Naive B cell (primary cell): ENCODE results near the gene CEP78. TPM values are rescaled to one million over a fixed set of nuclear protein-coding genes. Genes with fewer than 3 reads are reported as not detected.

Experiments
- ATAC-seq, 2 donors: fragments of 150-1000 bp; cut with Tn5 transposase; 2 replicates each; pipeline ENCODE4 v1.10.0; 2021; ENCODE audit warnings: low read depth in 2 of 2, mild to moderate bottlenecking in 2 of 2, moderate library complexity in 2 of 2
- DNase-seq: peaks from one replicate; pipeline ENCODE4 v3.0.0; 2022
- H3K27ac Mint-ChIP-seq, 6 donors: one replicate each; pipeline ENCODE4 v1.8.0; 2020 to 2022; ENCODE audit warnings: mild to moderate bottlenecking in 6 of 6, mixed read lengths in 6 of 6, moderate library complexity in 5 of 6, inconsistent platforms in 2 of 6
- H3K27me3 Mint-ChIP-seq, 3 donors: one replicate each; pipeline ENCODE4 v1.8.0; 2021 to 2022; ENCODE audit warnings: mixed read lengths in 3 of 3, mild to moderate bottlenecking in 1 of 3
- H3K36me3 Mint-ChIP-seq, 2 donors: one replicate each; pipeline ENCODE4 v1.8.0; 2020 to 2022; ENCODE audit warnings: mixed read lengths in 2 of 2, inconsistent platforms in 1 of 2, mild to moderate bottlenecking in 1 of 2
- H3K4me1 Mint-ChIP-seq, 3 donors: one replicate each; pipeline ENCODE4 v1.8.0; 2020 to 2022; ENCODE audit warnings: mixed read lengths in 3 of 3, inconsistent platforms in 1 of 3, mild to moderate bottlenecking in 1 of 3, moderate library complexity in 1 of 3
- H3K4me3 Mint-ChIP-seq, 8 donors: one replicate each; pipeline ENCODE4 v1.8.0; 2020 to 2022; ENCODE audit warnings: mild to moderate bottlenecking in 8 of 8, mixed read lengths in 8 of 8, moderate library complexity in 8 of 8, inconsistent platforms in 2 of 8
- H3K9me3 Mint-ChIP-seq, 7 donors: one replicate each; pipeline ENCODE4 v1.8.0; 2020 to 2022; ENCODE audit warnings: mixed read lengths in 7 of 7, mild to moderate bottlenecking in 5 of 7, inconsistent platforms in 2 of 7, moderate library complexity in 1 of 7
- polyA plus RNA-seq, 6 donors: library from polyadenylated mRNA; unstranded; fragments of 300-500 nt; fragmentation: Illumina TruSeq; gene quantifications; one replicate each; pipeline ENCODE4 v1.2.3, GENCODE V29; 2021; ENCODE audit warnings: low read depth in 6 of 6

CEP78 gene
- polyA plus RNA-seq, 6 donors from 2014 or later, result 6.1 to 14.9 (median 13.1) TPM

GRCh38 chr9:78321505-78321904 is 85.6 kb downstream of the CEP78 start:
- Mint-ChIP-seq H3K4me3 (no peak overlapping the region), H3K36me3 (peaks cover 0 to 10% of the 10 kb centered on the region in 2 donors), H3K27ac (no peak overlapping the region), H3K9me3 (peaks cover 0 to 9% (median 0%) of the 10 kb centered on the region in 7 donors), H3K27me3 (no peaks in the 10 kb centered on the region), H3K4me1 (peaks cover 0 to 7% (median 0%) of the 10 kb centered on the region in 3 donors)
- ATAC-seq (no peak), DNase-seq (no peak)

- DNase-seq (no peak), ATAC-seq (no peak)
- no peak overlapping the region for H3K27ac Mint-ChIP-seq
- peaks cover 0 to 9% (median 0%) of the 10 kb centered on the region in 7 donors for H3K9me3 Mint-ChIP-seq
- H3K4me1 Mint-ChIP-seq, result peaks cover 0 to 7% (median 0%) of the 10 kb centered on the region in 3 donors
- H3K27me3 Mint-ChIP-seq, result no peaks in the 10 kb centered on the region
- H3K36me3 Mint-ChIP-seq, result peaks cover 0 to 10% of the 10 kb centered on the region in 2 donors
- H3K4me3 Mint-ChIP-seq, result no peak overlapping the region
Observed at GRCh38 chr9:78324068-78324650, 88.3 kb downstream of the CEP78 start.

GRCh38 chr9:78324682-78325081 is 88.8 kb downstream of the CEP78 start:
- peaks cover 0 to 7% (median 0%) of the 10 kb centered on the region in 7 donors for H3K9me3 Mint-ChIP-seq
- no peak for ATAC-seq
- H3K4me3 Mint-ChIP-seq, result no peak overlapping the region
- H3K36me3 Mint-ChIP-seq, result peaks cover 0 to 8% of the 10 kb centered on the region in 2 donors
- H3K4me1 Mint-ChIP-seq, result peaks cover 0 to 7% (median 0%) of the 10 kb centered on the region in 3 donors
- H3K27ac Mint-ChIP-seq, result no peak overlapping the region
- DNase-seq, result no peak
- no peaks in the 10 kb centered on the region for H3K27me3 Mint-ChIP-seq

- no peak for ATAC-seq
- Mint-ChIP-seq H3K36me3 (peaks cover 0 to 1% of the 10 kb centered on the region in 2 donors), H3K9me3 (no peaks in the 10 kb centered on the region), H3K4me1 (peaks cover 0 to 7% (median 0%) of the 10 kb centered on the region in 3 donors), H3K27me3 (no peaks in the 10 kb centered on the region), H3K27ac (no peak overlapping the region), H3K4me3 (no peak overlapping the region)
- DNase-seq, result no peak
Observed at GRCh38 chr9:78325343-78325742, 89.5 kb downstream of the CEP78 start.

- DNase-seq (no peak), ATAC-seq (no peak)
- Mint-ChIP-seq H3K4me3 (no peak overlapping the region), H3K27me3 (no peaks in the 10 kb centered on the region), H3K4me1 (peaks cover 0 to 7% (median 0%) of the 10 kb centered on the region in 3 donors), H3K9me3 (no peaks in the 10 kb centered on the region), H3K27ac (no peak overlapping the region), H3K36me3 (no peaks in the 10 kb centered on the region)
Observed at GRCh38 chr9:78325846-78326360, 90.0 kb downstream of the CEP78 start.

- no peaks in the 10 kb centered on the region for H3K9me3 Mint-ChIP-seq
- no peak overlapping the region for H3K27ac Mint-ChIP-seq
- H3K27me3 Mint-ChIP-seq, result no peaks in the 10 kb centered on the region
- ATAC-seq (no peak), DNase-seq (no peak)
- H3K36me3 Mint-ChIP-seq, result no peaks in the 10 kb centered on the region
- peaks cover 0 to 7% (median 0%) of the 10 kb centered on the region in 3 donors for H3K4me1 Mint-ChIP-seq
- no peak overlapping the region for H3K4me3 Mint-ChIP-seq
Observed at GRCh38 chr9:78326564-78326963, 90.7 kb downstream of the CEP78 start.

Other genes with a start within 250 kb of the CEP78 start
- under 1 TPM in 5 of 6 donors, not detected in 1; 0.04 to 0.44 (median 0.23) TPM for gene GNAQ, start 204.3 kb upstream of the CEP78 start, polyA plus RNA-seq
- gene PSAT1, start 61.0 kb downstream of the CEP78 start, polyA plus RNA-seq, result under 1 TPM; 0.10 to 0.67 (median 0.52) TPM